Measurements from ENCODE around the gene HMGN1.

- TF ChIP-seq CTCF (IDR thresholded peaks at IDR 0.05) (no peak), POLR2A (IDR thresholded peaks at IDR 0.05) (no peak)
These were observed 41.4 kb downstream of the HMGN1 start for GRCh38 chr21:39307466-39307865.

All from right lobe of liver (tissue), 4 donors.